HEK293 (cell line): Measurements from ENCODE around the gene DST.

Experiments used
- CTCF ChIA-PET: fragments of 350-600 bp; formaldehyde crosslinking; extraction: SDS; loops from one replicate; lab custom pipeline; 2021; ENCODE audit warnings: antibody characterized with exemption; lab: Yijun Ruan, JAX
- POLR2A ChIA-PET: fragments of 300-600 bp; formaldehyde crosslinking; extraction: SDS; loops from one replicate; lab custom pipeline; 2020; ENCODE audit warnings: antibody characterized with exemption, inconsistent platforms; lab: Yijun Ruan, JAX
- H3K27ac ChIP-seq: fragments of 200-500 bp; sonication (Bioruptor generic); 2 replicates; pipeline ENCODE4 v1.5.1; 2014; ENCODE audit warnings: low read depth, low read length, control low read depth, inconsistent platforms; ENCODE audit errors: extremely low read depth
- H3K36me3 ChIP-seq, 2 experiments: fragments of 200-500 bp in 1 of 2; sonication (Bioruptor generic) in 1 of 2; 1 replicate in 1 of 2; 2 replicates in 1 of 2; pipeline ENCODE4 v1.5.1; 2014 to 2017; ENCODE audit warnings: inconsistent platforms in 2 of 2, low read length in 2 of 2; ENCODE audit not compliant: control insufficient read depth in 2 of 2, insufficient read depth in 1 of 2
- H3K4me1 ChIP-seq: fragments of 200-500 bp; sonication (Bioruptor generic); 2 replicates; pipeline ENCODE4 v1.5.1; 2014; ENCODE audit warnings: mild to moderate bottlenecking, low read length, inconsistent platforms; ENCODE audit not compliant: control insufficient read depth, insufficient read depth
- H3K4me3 ChIP-seq: 2 replicates; pipeline ENCODE4 v1.5.1; 2011; ENCODE audit warnings: low read depth, mild to moderate bottlenecking, control low read depth, low read length, moderate library complexity
- H3K9me3 ChIP-seq: fragments of 200-500 bp; sonication (Bioruptor generic); 2 replicates; pipeline ENCODE4 v1.5.1; 2014; ENCODE audit warnings: low read depth, low read length, inconsistent platforms; ENCODE audit not compliant: control insufficient read depth, insufficient read depth
- GFI1B ChIP-seq: fragments of 450-650 bp; formaldehyde crosslinking; IDR thresholded peaks from 2 replicates; pipeline ENCODE4 v1.5.1; 2016; ENCODE audit warnings: missing biosample characterization, missing genetic modification characterization
- GLI2 ChIP-seq: fragments of 450-650 bp; formaldehyde crosslinking; IDR thresholded peaks from 2 replicates; pipeline ENCODE4; 2017; ENCODE audit warnings: missing biosample characterization, missing genetic modification characterization, low read depth, borderline replicate concordance
- GLIS2 ChIP-seq: fragments of 450-650 bp; formaldehyde crosslinking; IDR thresholded peaks from 2 replicates; pipeline ENCODE4 v1.5.1; 2016; ENCODE audit warnings: missing biosample characterization, missing genetic modification characterization
- IKZF3 ChIP-seq: fragments of 450-650 bp; IDR thresholded peaks from 2 replicates; pipeline ENCODE4 v1.5.0; 2018; ENCODE audit warnings: missing biosample characterization, mild to moderate bottlenecking, missing genetic modification characterization, moderate library complexity
- OVOL3 ChIP-seq: fragments of 450-650 bp; formaldehyde crosslinking; IDR thresholded peaks from 2 replicates; pipeline ENCODE4 v1.5.1; 2016; ENCODE audit warnings: missing biosample characterization, missing genetic modification characterization
- RBAK ChIP-seq: fragments of 450-650 bp; formaldehyde crosslinking; IDR thresholded peaks from 2 replicates; pipeline ENCODE4 v1.5.1; 2016; ENCODE audit warnings: missing biosample characterization, missing genetic modification characterization
- TSHZ1 ChIP-seq: fragments of 450-650 bp; formaldehyde crosslinking; IDR thresholded peaks from 2 replicates; pipeline ENCODE4 v1.5.1; 2016; ENCODE audit warnings: missing biosample characterization, missing genetic modification characterization, borderline replicate concordance
- ZBTB1 ChIP-seq: fragments of 450-650 bp; formaldehyde crosslinking; IDR thresholded peaks from 2 replicates; pipeline ENCODE4 v1.5.1; 2016; ENCODE audit warnings: missing biosample characterization, missing genetic modification characterization
- ZBTB21 ChIP-seq: fragments of 450-650 bp; formaldehyde crosslinking; IDR thresholded peaks from 2 replicates; pipeline ENCODE4 v1.5.1; 2017; ENCODE audit warnings: missing biosample characterization, missing genetic modification characterization
- ZBTB26 ChIP-seq: fragments of 450-650 bp; formaldehyde crosslinking; optimal IDR thresholded peaks from 2 replicates; pipeline ENCODE3; 2016; ENCODE audit warnings: missing biosample characterization, mild to moderate bottlenecking, missing genetic modification characterization
- ZFHX2 ChIP-seq: fragments of 450-650 bp; formaldehyde crosslinking; conservative IDR thresholded peaks from 2 replicates; pipeline ENCODE4 v1.5.1; 2016; ENCODE audit warnings: missing biosample characterization, missing genetic modification characterization
- ZFP37 ChIP-seq: fragments of 450-650 bp; formaldehyde crosslinking; IDR thresholded peaks from 2 replicates; pipeline ENCODE4 v1.5.1; 2016; ENCODE audit warnings: missing biosample characterization, missing genetic modification characterization
- ZNF214 ChIP-seq: fragments of 450-650 bp; formaldehyde crosslinking; IDR thresholded peaks from 2 replicates; pipeline ENCODE4 v1.5.1; 2017; ENCODE audit warnings: missing biosample characterization, mild to moderate bottlenecking, missing genetic modification characterization, borderline replicate concordance
- ZNF221 ChIP-seq: fragments of 450-650 bp; formaldehyde crosslinking; IDR thresholded peaks from 2 replicates; pipeline ENCODE4 v1.5.1; 2017; ENCODE audit warnings: missing biosample characterization, missing genetic modification characterization, borderline replicate concordance
- ZNF292 ChIP-seq: fragments of 450-650 bp; formaldehyde crosslinking; IDR thresholded peaks from 2 replicates; pipeline ENCODE4 v1.5.1; 2016; ENCODE audit warnings: low read depth, missing biosample characterization, missing genetic modification characterization, borderline replicate concordance
- ZNF488 ChIP-seq: fragments of 450-650 bp; formaldehyde crosslinking; IDR thresholded peaks from 2 replicates; pipeline ENCODE4 v1.5.1; 2016; ENCODE audit warnings: missing biosample characterization, missing genetic modification characterization
- ZNF513 ChIP-seq: fragments of 450-650 bp; IDR thresholded peaks from 2 replicates; pipeline ENCODE4 v1.5.1; 2018; ENCODE audit warnings: missing biosample characterization, missing genetic modification characterization
- ZNF549 ChIP-seq: fragments of 450-650 bp; IDR thresholded peaks from 2 replicates; pipeline ENCODE4 v1.5.1; 2018; ENCODE audit warnings: missing biosample characterization, missing genetic modification characterization, mild to moderate bottlenecking, inconsistent platforms, moderate library complexity
- ZNF571 ChIP-seq: fragments of 450-650 bp; formaldehyde crosslinking; IDR thresholded peaks from 2 replicates; pipeline ENCODE4 v1.5.0; 2017; ENCODE audit warnings: missing biosample characterization, missing genetic modification characterization
- ZNF626 ChIP-seq: fragments of 450-650 bp; sonication (Bioruptor Pico); formaldehyde crosslinking; IDR thresholded peaks from 2 replicates; pipeline ENCODE4 v1.5.1; 2018; ENCODE audit warnings: missing biosample characterization, missing genetic modification characterization, inconsistent platforms
- ZNF660 ChIP-seq: fragments of 450-650 bp; IDR thresholded peaks from 2 replicates; pipeline ENCODE4 v1.5.1; 2018; ENCODE audit warnings: missing biosample characterization, mild to moderate bottlenecking, missing genetic modification characterization
- ZNF704 ChIP-seq: fragments of 450-650 bp; formaldehyde crosslinking; IDR thresholded peaks from 2 replicates; pipeline ENCODE4 v1.5.1; 2016; ENCODE audit warnings: missing biosample characterization, missing genetic modification characterization

The DST gene

GRCh38 chr6:56685994-56686393 is 43.3 kb upstream of the DST start (continued):
- TF ChIP-seq TSHZ1 (tag by site-specific recombination) (no peak), ZBTB1 (tag by site-specific recombination) (no peak)

- H3K9me3 ChIP-seq = no peaks in the 10 kb centered on the region
- ChIA-PET POLR2A (no interaction called here), CTCF (no interaction called here)
- TF ChIP-seq ZNF221 (tag by site-specific recombination) (no peak), ZFP37 (no peak), OVOL3 (no peak), ZNF214 (tag by site-specific recombination) (no peak), ZBTB26 (tag by site-specific recombination) (no peak)
- H3K27ac ChIP-seq = no peak overlapping the region
- no peak overlapping the region for H3K4me3 ChIP-seq
- H3K36me3 ChIP-seq = no peaks in the 10 kb centered on the region
- H3K4me1 ChIP-seq = peaks cover 22% of the 10 kb centered on the region
Measured at GRCh38 chr6:56685102-56685733, 42.5 kb upstream of the DST start.

GRCh38 chr6:56684342-56685101 is 41.8 kb upstream of the DST start:
- no peak for TF ChIP-seq ZNF549
- no peak for TF ChIP-seq ZBTB21 (tag by site-specific recombination)
- TF ChIP-seq ZNF571 (tag by site-specific recombination) = no peak
- TF ChIP-seq ZNF704 = no peak
- TF ChIP-seq GLI2 = no peak
- no peak for TF ChIP-seq ZFHX2 (tag by site-specific recombination)
- no peak for TF ChIP-seq GFI1B
- TF ChIP-seq ZNF660 (tag by site-specific recombination) = no peak
- no peak for TF ChIP-seq ZNF292 (tag by site-specific recombination)
- TF ChIP-seq IKZF3 (tag by site-specific recombination) = no peak
- TF ChIP-seq GLIS2 (tag by site-specific recombination) = no peak
- no peak for TF ChIP-seq ZNF513 (tag by site-specific recombination)
- TF ChIP-seq RBAK (tag by site-specific recombination) = no peak
- no peak for TF ChIP-seq ZNF626
- TF ChIP-seq ZNF488 (tag by site-specific recombination) = no peak
- POLR2A ChIA-PET = no interaction called here

More at GRCh38 chr6:56684342-56685101, 41.8 kb upstream of the DST start:
- peaks cover 21% of the 10 kb centered on the region for H3K4me1 ChIP-seq
- CTCF ChIA-PET = interaction anchor here (1.5 kb wide), 1 partner anchor 90 kb away, joined by 3 read pairs; no protein-coding TSS in a partner anchor
- no peak overlapping the region for H3K27ac ChIP-seq
- no peaks in the 10 kb centered on the region for H3K36me3 ChIP-seq
- no peaks in the 10 kb centered on the region for H3K9me3 ChIP-seq
- H3K4me3 ChIP-seq = no peak overlapping the region
